RPMI8226 (cell line): ENCODE measurements around the gene SNX30.
A peak's percentile ranks its signal among the peaks of the same experiment; 100 is the strongest.

Experiments
- DNase-seq: peaks from one replicate; pipeline ENCODE4 v3.0.0-alpha.2; 2015

SNX30 gene

GRCh38 chr9:112833081-112833480, 82.5 kb downstream of the SNX30 start:
- DNase-seq = no peak

GRCh38 chr9:112836394-112836793, 85.8 kb downstream of the SNX30 start:
- no peak for DNase-seq

DNA sequence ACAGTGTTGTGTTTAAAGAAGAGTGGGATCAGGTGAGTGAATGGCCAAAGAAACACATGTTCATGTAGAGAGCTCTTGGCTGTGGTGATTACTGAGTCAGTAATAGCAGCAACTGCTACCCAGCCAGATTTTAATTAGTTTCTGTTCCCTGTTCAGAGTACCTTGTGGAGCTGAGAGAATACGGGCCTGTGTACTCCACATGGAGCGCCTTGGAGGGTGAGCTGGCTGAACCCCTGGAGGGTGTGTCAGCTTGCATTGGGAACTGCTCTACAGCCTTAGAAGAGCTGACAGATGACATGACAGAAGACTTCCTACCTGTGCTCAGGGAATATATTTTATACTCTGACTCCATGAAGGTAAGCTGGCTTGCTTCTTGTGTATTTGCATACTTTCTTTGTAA, 87.8 kb downstream of the SNX30 start:
- DNase-seq = no peak

GRCh38 chr9:112839331-112839730, 88.8 kb downstream of the SNX30 start:
- no peak for DNase-seq

GRCh38 chr9:112841261-112841660, 90.7 kb downstream of the SNX30 start:
- DNase-seq = no peak

DNA sequence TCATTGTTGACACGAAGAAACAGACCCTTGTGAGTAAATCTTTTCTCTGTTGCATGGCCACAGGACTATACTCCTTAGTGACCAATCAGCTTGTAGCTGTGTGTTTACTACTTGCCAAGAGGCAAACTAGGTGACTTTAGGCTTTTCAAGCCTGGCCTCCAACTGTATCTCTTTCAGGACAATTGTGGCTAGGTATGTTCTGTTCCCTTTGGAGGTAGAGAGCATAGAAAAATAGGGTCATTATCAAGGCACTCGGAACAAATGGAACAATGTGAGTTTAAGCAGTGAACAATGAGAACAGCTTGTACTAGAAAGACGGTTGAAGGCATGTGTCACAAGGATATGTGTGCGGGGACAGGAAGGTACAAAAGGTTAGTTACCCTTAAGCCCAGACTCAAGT, 92.0 kb downstream of the SNX30 start:
- DNase-seq = no peak

- peak; percentile 51 for DNase-seq
Observed at GRCh38 chr9:112844771-112845542, 94.4 kb downstream of the SNX30 start.

DNA sequence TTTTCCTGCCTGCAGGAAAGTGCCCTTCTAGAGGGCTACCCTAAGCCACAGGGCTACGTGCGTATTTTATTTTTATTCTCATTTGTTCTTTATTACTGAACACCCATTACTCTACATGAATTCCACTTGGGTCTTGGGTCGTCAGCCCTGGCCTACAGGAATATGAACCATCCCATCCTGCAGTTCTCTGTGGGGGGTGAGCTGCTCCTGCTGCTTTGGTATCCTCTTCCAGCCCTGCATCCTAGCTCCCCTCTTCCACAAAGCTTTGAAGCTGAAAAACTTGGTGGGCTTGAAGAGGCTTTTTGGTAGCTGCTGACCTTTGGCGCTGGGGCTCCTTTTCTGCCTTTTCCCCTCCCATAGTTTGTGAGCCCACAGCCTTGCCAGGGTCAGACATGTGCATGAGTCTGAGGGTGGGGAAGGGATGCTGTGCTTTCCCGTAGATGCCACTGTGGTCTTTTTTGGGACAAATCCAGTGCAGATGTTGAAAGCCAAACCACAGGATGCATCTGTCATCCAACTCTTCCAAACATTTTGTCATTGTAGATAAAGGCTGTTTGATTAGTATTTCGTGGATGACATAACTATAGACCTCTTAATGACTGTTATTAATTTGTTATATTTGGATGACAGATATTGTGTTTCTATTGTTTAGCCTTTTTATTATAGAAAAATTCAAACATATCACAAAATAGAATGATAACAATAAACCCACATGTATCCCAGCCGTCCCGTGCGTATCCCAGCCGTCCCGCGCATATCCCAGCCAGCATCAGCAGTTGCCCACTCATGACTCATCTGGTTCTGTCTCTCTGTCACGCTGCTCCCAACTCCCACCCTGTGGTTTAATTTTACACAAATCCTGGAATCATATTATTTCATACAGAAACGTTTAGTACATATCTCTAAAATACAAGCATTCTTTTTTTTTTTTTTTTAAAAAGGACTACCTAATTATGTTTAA, 96.2 kb downstream of the SNX30 start:
- no peak for DNase-seq

GRCh38 chr9:112848316-112849151, 98.0 kb downstream of the SNX30 start:
- no peak for DNase-seq

- DNase-seq = no peak
Observed at GRCh38 chr9:112849363-112849922, 98.9 kb downstream of the SNX30 start.

GRCh38 chr9:112850840-112851239, 100.3 kb downstream of the SNX30 start:
- DNase-seq = no peak

- no peak for DNase-seq
Observed at GRCh38 chr9:112852741-112853504, 102.4 kb downstream of the SNX30 start.

DNA sequence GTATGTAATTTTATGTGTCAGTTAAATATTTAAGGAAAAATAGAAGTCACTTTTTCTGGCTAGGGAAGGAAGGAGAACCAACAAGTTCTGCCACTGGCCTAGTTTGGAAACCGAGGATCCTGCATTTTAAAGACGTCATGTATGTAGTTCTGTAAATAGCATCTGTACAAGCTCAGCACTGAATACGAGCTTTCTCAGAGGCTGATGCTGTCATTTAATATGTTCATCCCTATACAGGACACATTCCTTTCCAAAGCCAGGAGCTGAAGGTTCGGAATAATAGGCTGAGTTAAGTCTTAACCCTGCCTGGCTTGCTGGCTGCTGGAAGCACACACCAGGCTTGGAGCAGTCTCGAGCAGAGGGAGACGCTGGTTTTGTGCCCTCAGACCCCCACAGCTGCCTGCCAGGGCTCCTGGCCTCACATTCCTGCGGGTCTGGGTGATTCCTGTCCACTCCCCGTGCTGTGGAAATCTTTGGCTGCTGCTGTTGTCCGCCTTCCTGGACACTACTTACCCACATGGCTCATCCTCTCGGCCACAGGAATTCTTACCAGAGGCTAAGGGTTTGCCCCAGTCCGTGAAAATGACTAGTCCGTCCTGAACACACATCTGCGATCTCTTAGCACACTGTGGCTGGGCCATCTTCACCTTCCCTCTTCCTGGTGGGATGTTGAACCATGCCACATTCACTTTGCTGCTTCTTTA, 103.5 kb downstream of the SNX30 start:
- DNase-seq = no peak

- no peak for DNase-seq
Observed at GRCh38 chr9:112854657-112855056, 104.1 kb downstream of the SNX30 start.

DNA sequence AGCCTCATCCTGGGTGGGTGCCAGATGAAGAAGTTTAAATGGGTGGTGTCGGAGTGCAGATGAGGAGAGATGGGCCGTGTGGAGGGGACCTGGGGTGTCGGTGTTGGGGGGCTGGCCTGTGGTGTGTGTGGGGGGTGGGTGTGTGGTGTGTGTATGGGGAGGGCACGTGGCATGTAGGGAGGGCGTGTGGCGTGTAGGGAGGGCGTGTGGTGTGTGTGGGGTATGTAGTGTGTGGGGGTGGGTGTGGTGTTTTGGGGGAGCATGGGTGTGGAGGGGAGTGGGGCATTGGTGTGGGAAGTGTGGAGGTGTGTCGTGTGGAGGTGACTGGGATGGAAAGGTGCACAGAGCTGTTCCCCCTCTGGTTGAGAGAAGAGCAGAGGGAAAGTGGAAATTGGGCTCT, 105.6 kb downstream of the SNX30 start:
- no peak for DNase-seq

DNA sequence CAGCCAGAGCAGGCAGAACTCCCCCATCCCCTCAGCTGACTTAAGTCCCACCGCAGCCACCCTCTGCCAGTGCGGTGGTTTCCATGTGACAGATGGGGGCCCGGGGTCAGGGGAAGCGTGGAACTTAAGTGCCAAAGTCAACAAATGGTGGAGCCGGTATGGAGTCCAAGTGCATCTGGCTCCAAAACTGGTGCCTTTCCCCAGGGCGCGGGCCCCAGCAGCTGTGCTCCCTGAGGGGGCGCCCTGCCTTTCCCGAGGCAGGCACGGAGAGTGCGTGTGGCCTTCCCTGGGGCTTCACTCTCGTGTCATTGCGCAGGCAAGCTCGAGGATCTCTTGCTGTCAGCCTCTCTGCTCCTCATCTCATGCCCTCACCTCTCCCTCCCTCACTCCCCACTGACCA, 106.3 kb downstream of the SNX30 start:
- DNase-seq = no peak

- DNase-seq = no peak
Observed at GRCh38 chr9:112858005-112858404, 107.4 kb downstream of the SNX30 start.

DNA sequence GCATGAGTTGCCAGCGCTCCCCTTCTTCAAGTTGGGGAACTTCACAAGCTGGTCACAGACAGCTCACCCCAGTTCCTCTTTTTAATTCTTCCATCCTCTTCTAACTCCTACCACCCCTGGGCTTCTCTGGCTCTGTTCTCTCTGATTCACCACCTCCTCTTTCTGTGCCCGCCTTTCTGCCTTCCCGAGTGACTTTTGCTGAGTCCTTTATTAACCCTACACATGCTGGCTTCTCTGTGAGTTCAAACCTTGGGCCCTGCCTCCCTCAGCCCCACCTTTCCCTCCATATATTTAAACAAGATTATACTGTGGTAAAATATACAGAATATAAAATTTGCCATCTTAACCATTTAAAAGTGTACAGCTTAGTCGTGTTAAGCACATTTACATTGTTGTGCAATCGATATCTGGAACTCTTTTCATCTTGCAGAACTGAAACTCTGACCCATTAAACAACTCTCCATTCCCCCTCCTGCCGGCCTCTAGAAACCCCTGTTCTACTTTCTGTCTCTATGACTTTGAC, 108.1 kb downstream of the SNX30 start:
- DNase-seq = peak; percentile 45

DNA sequence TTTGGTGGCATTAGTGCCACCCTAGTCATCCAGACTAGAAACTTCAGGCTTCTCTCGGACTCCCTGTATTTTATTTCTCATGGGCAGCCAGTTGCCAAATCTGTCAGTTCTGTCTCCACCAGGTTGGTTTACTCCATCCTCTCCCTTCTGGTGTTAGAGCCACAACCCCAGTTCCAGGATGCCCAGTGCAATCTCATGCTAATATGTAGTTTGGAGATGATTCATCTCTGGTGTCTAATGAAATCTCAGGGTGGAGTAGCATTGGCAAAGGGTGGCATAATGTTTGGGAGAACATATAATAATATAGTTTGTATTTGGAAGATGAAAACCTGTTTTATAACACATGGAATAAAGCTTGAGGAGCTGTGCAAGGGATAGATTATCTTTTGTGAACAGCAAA, 109.9 kb downstream of the SNX30 start:
- no peak for DNase-seq

- DNase-seq = no peak
Observed at GRCh38 chr9:112861155-112861554, 110.6 kb downstream of the SNX30 start.
